HCT116 (cell line): ENCODE measurements around the gene TMCO4. TPM values are rescaled to one million over a fixed set of nuclear protein-coding genes. Genes with fewer than 3 reads are reported as not detected.

Source experiments
- ATAC-seq: fragments of 200-7000 bp; cut with Tn5 transposase; 2 replicates; pipeline ENCODE4 v1.9.1; 2020; ENCODE audit warnings: mild to moderate bottlenecking, moderate library complexity
- BruUV-seq: library from RNA; stranded (reverse); fragments of 400-500 nt; replicated peaks from 2 replicates; lab custom pipeline; 2021; lab: Mats Ljungman, UMichigan
- CTCF ChIA-PET: fragments of 300-600 bp; sonication (Branson Sonifier 250); formaldehyde crosslinking; loops from one replicate; lab custom pipeline; 2021; ENCODE audit warnings: antibody characterized with exemption; lab: Charles Lee
- POLR2A ChIA-PET: fragments of 300-600, 350-600 bp; sonication (Branson Sonifier 250); formaldehyde crosslinking; loops from one replicate; lab custom pipeline; 2021; ENCODE audit warnings: antibody characterized with exemption; lab: Charles Lee
- RAD21 ChIA-PET, 2 experiments: fragments of 300-600 bp; sonication (Branson Sonifier 250); formaldehyde crosslinking; loops; one replicate each; lab custom pipeline; 2023; ENCODE audit warnings: low total read pairs in 2 of 2; ENCODE audit not compliant: uncharacterized antibody in 2 of 2, unreplicated experiment in 2 of 2, low non-redundant PET in 1 of 2; lab: Charles Lee
- DNase-seq: peaks from one replicate; pipeline ENCODE4 v3.0.0-alpha.2; 2010; ENCODE audit warnings: low read depth, low spot score
- H2AFZ ChIP-seq: fragments of 200-600 bp; shearing (Covaris generic), sonication (generic); 2 replicates; pipeline ENCODE4 v1.6.1; 2017; ENCODE audit warnings: low read depth, mixed run types, mixed read lengths, antibody characterized with exemption, low read length; ENCODE audit not compliant: poor library complexity, severe bottlenecking
- H3K27ac ChIP-seq: 2 replicates; pipeline ENCODE4 v1.5.1; 2012; ENCODE audit warnings: low read depth, low read length
- H3K27me3 ChIP-seq: fragments of 200-600 bp; sonication (generic); 2 replicates; pipeline ENCODE4 v1.6.1; 2016; ENCODE audit warnings: mixed run types, low read length, mixed read lengths; ENCODE audit not compliant: insufficient read depth
- H3K36me3 ChIP-seq, 2 experiments: fragments of 200-500 bp in 1 of 2; fragments of 200-600 bp in 1 of 2; sonication (Bioruptor generic) in 1 of 2; sonication (generic) in 1 of 2; 2 replicates each; pipeline versions ENCODE4 v1.5.1 to v1.6.1; 2014 to 2016; ENCODE audit warnings: low read length in 2 of 2, inconsistent platforms in 1 of 2, mixed read lengths in 1 of 2, mixed run types in 1 of 2; ENCODE audit not compliant: insufficient read depth in 2 of 2, control insufficient read depth in 1 of 2
- H3K4me1 ChIP-seq, 2 experiments: fragments of 200-600 bp in 1 of 2; sonication (generic) in 1 of 2; 2 replicates each; pipeline versions ENCODE4 v1.5.1 to v1.6.1; 2012 to 2017; ENCODE audit warnings: low read length in 2 of 2, inconsistent platforms in 1 of 2, mild to moderate bottlenecking in 1 of 2, mixed read lengths in 1 of 2, mixed run types in 1 of 2, moderate library complexity in 1 of 2; ENCODE audit not compliant: insufficient read depth in 2 of 2, control insufficient read depth in 1 of 2
- H3K4me2 ChIP-seq: fragments of 200-600 bp; sonication (generic); 2 replicates; pipeline ENCODE4 v1.6.1; 2017; ENCODE audit warnings: mixed run types, low read length, mixed read lengths
- H3K4me3 ChIP-seq, 2 experiments: fragments of 200-600 bp in 1 of 2; sonication (generic) in 1 of 2; replicated peaks in 1 of 2; 2 replicates each; pipeline ENCODE4 v1.5.1; 2011 to 2016; ENCODE audit warnings: low read length in 2 of 2, control low read depth in 1 of 2, low read depth in 1 of 2, mild to moderate bottlenecking in 1 of 2, mixed read lengths in 1 of 2, mixed run types in 1 of 2
- H3K79me2 ChIP-seq: fragments of 200-600 bp; sonication (generic); 2 replicates; pipeline ENCODE4 v1.6.1; 2017; ENCODE audit warnings: mild to moderate bottlenecking, mixed run types, low read length, moderate library complexity, mixed read lengths; ENCODE audit not compliant: insufficient read depth
- H3K9ac ChIP-seq: fragments of 200-600 bp; sonication (generic); 2 replicates; pipeline ENCODE4 v1.6.1; 2016; ENCODE audit warnings: low read length, mixed read lengths
- H3K9me2 ChIP-seq: fragments of 200-600 bp; sonication (generic), shearing (Covaris generic); 2 replicates; pipeline ENCODE4 v1.6.1; 2017; ENCODE audit warnings: mixed run types, mild to moderate bottlenecking, moderate library complexity; ENCODE audit not compliant: insufficient read depth
- H3K9me3 ChIP-seq, 2 experiments: fragments of 200-500 bp in 1 of 2; fragments of 200-600 bp in 1 of 2; sonication (Bioruptor generic) in 1 of 2; sonication (generic) in 1 of 2; 2 replicates each; pipeline ENCODE4 v1.6.1; 2014 to 2017; ENCODE audit warnings: low read length in 2 of 2, mixed read lengths in 2 of 2, inconsistent platforms in 1 of 2, low read depth in 1 of 2, mild to moderate bottlenecking in 1 of 2, mixed run types in 1 of 2, moderate library complexity in 1 of 2; ENCODE audit not compliant: control insufficient read depth in 1 of 2, insufficient read depth in 1 of 2
- H4K20me1 ChIP-seq: fragments of 200-600 bp; sonication (generic), shearing (Covaris generic); 2 replicates; pipeline ENCODE4 v1.6.1; 2017; ENCODE audit warnings: mixed run types, mild to moderate bottlenecking, moderate library complexity; ENCODE audit not compliant: insufficient read depth
- ATF3 ChIP-seq: IDR thresholded peaks from 2 replicates; pipeline ENCODE4 v1.6.1; 2012
- CEBPB ChIP-seq: IDR thresholded peaks from 2 replicates; pipeline ENCODE4 v1.6.1; 2012; ENCODE audit warnings: low read depth
- EGR1 ChIP-seq: IDR thresholded peaks from 2 replicates; pipeline ENCODE4 v1.6.1; 2012; ENCODE audit warnings: low read depth
- EZH2 ChIP-seq: fragments of 200-600 bp; sonication (generic); IDR thresholded peaks from 2 replicates; pipeline ENCODE4 v1.6.1; 2017; ENCODE audit warnings: antibody characterized with exemption, mixed run types
- EZH2phosphoT487 ChIP-seq: fragments of 200-600 bp; IDR thresholded peaks from 2 replicates; pipeline ENCODE4 v1.6.1; 2018; ENCODE audit warnings: antibody characterized with exemption, borderline replicate concordance
- FOSL1 ChIP-seq: IDR thresholded peaks from 2 replicates; pipeline ENCODE4 v1.6.1; 2012; ENCODE audit warnings: low read depth
- JUND ChIP-seq: IDR thresholded peaks from 2 replicates; pipeline ENCODE4 v1.6.1; 2012
- POLR2A ChIP-seq: IDR thresholded peaks from 2 replicates; pipeline ENCODE4 v1.7.0; 2011; ENCODE audit warnings: borderline replicate concordance; ENCODE audit not compliant: insufficient read depth, insufficient read length; ENCODE audit errors: extremely low read depth
- POLR2AphosphoS5 ChIP-seq: IDR thresholded peaks from 2 replicates; pipeline ENCODE4 v1.6.1; 2011; ENCODE audit warnings: mild to moderate bottlenecking, low read depth, low read length, moderate library complexity
- RAD21 ChIP-seq: IDR thresholded peaks from 2 replicates; pipeline ENCODE4 v1.6.1; 2012; ENCODE audit warnings: low read depth, mild to moderate bottlenecking
- SIN3A ChIP-seq: IDR thresholded peaks from 2 replicates; pipeline ENCODE4 v1.6.1; 2012; ENCODE audit warnings: low read depth
- SRF ChIP-seq: IDR thresholded peaks from 2 replicates; pipeline ENCODE4 v1.6.1; 2012; ENCODE audit warnings: low read depth
- TCF7L2 ChIP-seq: IDR thresholded peaks from 2 replicates; pipeline ENCODE4 v1.7.0; 2011; ENCODE audit warnings: borderline replicate concordance, inconsistent platforms; ENCODE audit not compliant: insufficient read depth, insufficient read length; ENCODE audit errors: extremely low read depth
- YY1 ChIP-seq: IDR thresholded peaks from 2 replicates; pipeline ENCODE4 v1.6.1; 2011; ENCODE audit warnings: low read length, low read depth, moderate library complexity, mild to moderate bottlenecking; ENCODE audit not compliant: insufficient replicate concordance; ENCODE audit errors: extremely low read depth
- ZBTB33 ChIP-seq: IDR thresholded peaks from 2 replicates; pipeline ENCODE4 v1.6.1; 2011; ENCODE audit warnings: mild to moderate bottlenecking, low read length, moderate library complexity; ENCODE audit not compliant: insufficient replicate concordance; ENCODE audit errors: extremely low read depth
- ZFX ChIP-seq: fragments of 450-650 bp; IDR thresholded peaks from 2 replicates; pipeline ENCODE4 v1.6.1; 2017
- ZNF274 ChIP-seq: fragments of 200-500 bp; sonication (Bioruptor generic); IDR thresholded peaks from 2 replicates; pipeline ENCODE4 v1.6.1; 2014; ENCODE audit warnings: mild to moderate bottlenecking, low read depth, low read length, inconsistent platforms
- intact Hi-C: fragments of 100-400 bp; cut with micrococcal nuclease; formaldehyde crosslinking; loops from 2 replicates; pipeline ENCODE4 v1.10.0; 2022
- total RNA-seq: library from RNA; stranded (reverse); gene quantifications from one replicate; pipeline ENCODE4 v1.2.1, GENCODE V29; 2021; ENCODE audit not compliant: unreplicated experiment
- TF ChIP-seq, protein P1 (sequence below): IDR thresholded peaks from 2 replicates; pipeline ENCODE4 v1.6.1; 2012
- TF ChIP-seq, protein P2 (sequence below), 3 experiments: fragments of 200-600 bp in 1 of 3; sonication (generic) in 1 of 3; IDR thresholded peaks in 2 of 3; conservative IDR thresholded peaks in 1 of 3; 2 replicates each; pipeline ENCODE4 v1.5.1; 2012 to 2017; ENCODE audit warnings: low read depth in 2 of 3, low read length in 2 of 3, antibody characterized with exemption in 1 of 3, borderline replicate concordance in 1 of 3, control low read depth in 1 of 3, mild to moderate bottlenecking in 1 of 3, mixed read lengths in 1 of 3, mixed run types in 1 of 3, moderate library complexity in 1 of 3; ENCODE audit not compliant: insufficient read depth in 1 of 3

TMCO4 gene
- total RNA-seq, 1 experiment from 2014 or later, result 12.7 TPM

- no peak overlapping the region for H2AFZ ChIP-seq
- intact Hi-C loops, result no loop called here
- TF ChIP-seq FOSL1 (no peak), CEBPB (no peak), ZNF274 (no peak), SRF (no peak), YY1 (no peak), ZBTB33 (no peak), ATF3 (no peak), ZFX (no peak), POLR2AphosphoS5 (no peak), TCF7L2 (no peak), JUND (no peak), EZH2 (no peak), RAD21 (no peak), EGR1 (no peak), EZH2phosphoT487 (no peak), SIN3A (no peak), POLR2A (no peak)
- TF ChIP-seq, protein P1, sequence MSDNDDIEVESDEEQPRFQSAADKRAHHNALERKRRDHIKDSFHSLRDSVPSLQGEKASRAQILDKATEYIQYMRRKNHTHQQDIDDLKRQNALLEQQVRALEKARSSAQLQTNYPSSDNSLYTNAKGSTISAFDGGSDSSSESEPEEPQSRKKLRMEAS, result no peak
- TF ChIP-seq, protein P2, sequence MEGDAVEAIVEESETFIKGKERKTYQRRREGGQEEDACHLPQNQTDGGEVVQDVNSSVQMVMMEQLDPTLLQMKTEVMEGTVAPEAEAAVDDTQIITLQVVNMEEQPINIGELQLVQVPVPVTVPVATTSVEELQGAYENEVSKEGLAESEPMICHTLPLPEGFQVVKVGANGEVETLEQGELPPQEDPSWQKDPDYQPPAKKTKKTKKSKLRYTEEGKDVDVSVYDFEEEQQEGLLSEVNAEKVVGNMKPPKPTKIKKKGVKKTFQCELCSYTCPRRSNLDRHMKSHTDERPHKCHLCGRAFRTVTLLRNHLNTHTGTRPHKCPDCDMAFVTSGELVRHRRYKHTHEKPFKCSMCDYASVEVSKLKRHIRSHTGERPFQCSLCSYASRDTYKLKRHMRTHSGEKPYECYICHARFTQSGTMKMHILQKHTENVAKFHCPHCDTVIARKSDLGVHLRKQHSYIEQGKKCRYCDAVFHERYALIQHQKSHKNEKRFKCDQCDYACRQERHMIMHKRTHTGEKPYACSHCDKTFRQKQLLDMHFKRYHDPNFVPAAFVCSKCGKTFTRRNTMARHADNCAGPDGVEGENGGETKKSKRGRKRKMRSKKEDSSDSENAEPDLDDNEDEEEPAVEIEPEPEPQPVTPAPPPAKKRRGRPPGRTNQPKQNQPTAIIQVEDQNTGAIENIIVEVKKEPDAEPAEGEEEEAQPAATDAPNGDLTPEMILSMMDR (IDR thresholded peaks at IDR 0.05 in 2 of 3, conservative IDR thresholded peaks at IDR 0.05 in 1 of 3; ENCODE audit: borderline replicate concordance in 1 of 3, insufficient read depth in 1 of 3, low read depth in 2 of 3, low read length in 2 of 3), result no peak
- no peak overlapping the region for H3K4me3 ChIP-seq
- no peaks in the 10 kb centered on the region for H4K20me1 ChIP-seq
- no peak for ATAC-seq
- ChIA-PET RAD21 (interaction anchor here in 1 of 2 experiments (0.6 kb wide), 1 partner anchor 504 kb away, joined by 4 read pairs; no protein-coding TSS in a partner anchor), POLR2A (no interaction called here), CTCF (no interaction called here)
- H3K27me3 ChIP-seq, result no peaks in the 10 kb centered on the region
- DNase-seq, result no peak
- H3K79me2 ChIP-seq, result no peaks in the 10 kb centered on the region
- H3K9me3 ChIP-seq, result no peaks in the 10 kb centered on the region
- H3K9ac ChIP-seq, result no peak overlapping the region
- H3K9me2 ChIP-seq, result no peaks in the 10 kb centered on the region
- H3K27ac ChIP-seq, result no peak overlapping the region
- H3K4me1 ChIP-seq, result no peaks in the 10 kb centered on the region; a peak in 2 of 4 replicates
- H3K4me2 ChIP-seq, result no peak overlapping the region
- BruUV-seq, result no TSS peak
- H3K36me3 ChIP-seq, result no peaks in the 10 kb centered on the region; a peak in 1 of 4 replicates
Observed at GRCh38 chr1:19793360-19794046, 6.2 kb downstream of the TMCO4 start.
